PC-9 (cell line): ENCODE measurements around the gene MCEMP1.

Source experiments
- CTCF ChIP-seq: fragments of 200-600 bp; sonication (generic); conservative IDR thresholded peaks from 2 replicates; pipeline ENCODE4 v1.6.1; 2017; ENCODE audit warnings: mixed run types, antibody characterized with exemption, mild to moderate bottlenecking, moderate library complexity
- EZH2 ChIP-seq: fragments of 200-600 bp; sonication (generic); IDR thresholded peaks from 2 replicates; pipeline ENCODE4 v1.8.0; 2017; ENCODE audit warnings: antibody characterized with exemption, low read depth

- TF ChIP-seq CTCF (no peak), EZH2 (no peak)
Observed at GRCh38 chr19:7725791-7726190, 48.9 kb downstream of the MCEMP1 start.
